WTC11 (cell line): ENCODE results near the gene NPDC1. TPM values are rescaled to one million over a fixed set of nuclear protein-coding genes. Genes with fewer than 3 reads are reported as not detected.

ENCODE experiments used
- ATAC-seq: fragments of 200-7000 bp; cut with Tn5 transposase; 2 replicates; pipeline ENCODE4 v1.10.0; 2021; ENCODE audit warnings: mild to moderate bottlenecking, moderate library complexity
- CTCF ChIA-PET: fragments of 300-600 bp; sonication (Branson Sonifier 250); formaldehyde crosslinking; loops from one replicate; lab custom pipeline; 2021; ENCODE audit warnings: antibody characterized with exemption; lab: Charles Lee
- POLR2A ChIA-PET: fragments of 350-600 bp; sonication (Branson Sonifier 250); formaldehyde crosslinking; loops from one replicate; lab custom pipeline; 2021; ENCODE audit warnings: antibody characterized with exemption; lab: Charles Lee
- DNase-seq: peaks from one replicate; pipeline ENCODE4 v3.0.0; 2021; ENCODE audit warnings: low spot score
- H3K27ac Mint-ChIP-seq: 2 replicates; pipeline ENCODE4 v1.8.0; 2021; ENCODE audit warnings: mixed read lengths
- H3K27me3 Mint-ChIP-seq: 2 replicates; pipeline ENCODE4 v1.8.0; 2021; ENCODE audit warnings: low read depth, mild to moderate bottlenecking, moderate library complexity, mixed read lengths
- H3K36me3 Mint-ChIP-seq: 2 replicates; pipeline ENCODE4 v1.8.0; 2021; ENCODE audit warnings: mixed read lengths
- H3K4me1 Mint-ChIP-seq: 2 replicates; pipeline ENCODE4 v1.8.0; 2022; ENCODE audit warnings: mixed read lengths
- H3K4me3 Mint-ChIP-seq: 2 replicates; pipeline ENCODE4 v1.8.0; 2021; ENCODE audit warnings: mild to moderate bottlenecking, moderate library complexity, mixed read lengths
- H3K9me3 Mint-ChIP-seq: 2 replicates; pipeline ENCODE4 v1.8.0; 2021; ENCODE audit warnings: mixed read lengths
- E2F1 ChIP-seq: sonication (generic); formaldehyde crosslinking; IDR thresholded peaks from 2 replicates; pipeline ENCODE4 v1.8.0; 2022; ENCODE audit warnings: mild to moderate bottlenecking, missing genetic modification reagents
- EMX1 ChIP-seq: fragments of 250-450 bp; sonication (Bioruptor Pico); IDR thresholded peaks from 2 replicates; pipeline ENCODE4 v1.8.0; 2021; ENCODE audit warnings: mild to moderate bottlenecking
- ERG ChIP-seq: fragments of 250-450 bp; sonication (Bioruptor Pico); IDR thresholded peaks from 2 replicates; pipeline ENCODE4 v1.8.0; 2021; ENCODE audit warnings: mild to moderate bottlenecking
- JUN ChIP-seq: sonication (generic); formaldehyde crosslinking; IDR thresholded peaks from 2 replicates; pipeline ENCODE4 v1.8.0; 2023; ENCODE audit warnings: mild to moderate bottlenecking, missing genetic modification reagents
- NR3C1 ChIP-seq: sonication (generic); formaldehyde crosslinking; conservative IDR thresholded peaks from 2 replicates; pipeline ENCODE4 v1.8.1; 2023; ENCODE audit warnings: low read depth, mild to moderate bottlenecking, missing genetic modification reagents
- RELA ChIP-seq: sonication (generic); formaldehyde crosslinking; IDR thresholded peaks from 2 replicates; pipeline ENCODE4 v1.8.1; 2022; ENCODE audit warnings: missing genetic modification reagents, mild to moderate bottlenecking, borderline replicate concordance
- RORB ChIP-seq: fragments of 250-450 bp; sonication (Bioruptor Pico); IDR thresholded peaks from 2 replicates; pipeline ENCODE4 v1.9.0; 2021; ENCODE audit warnings: mild to moderate bottlenecking
- SP1 ChIP-seq: sonication (generic); formaldehyde crosslinking; conservative IDR thresholded peaks from 2 replicates; pipeline ENCODE4 v1.8.1; 2022; ENCODE audit warnings: missing genetic modification reagents
- TEAD1 ChIP-seq: sonication (generic); formaldehyde crosslinking; IDR thresholded peaks from 2 replicates; pipeline ENCODE4 v1.8.0; 2022; ENCODE audit warnings: mild to moderate bottlenecking, missing genetic modification reagents
- ZNF219 ChIP-seq: sonication (generic); formaldehyde crosslinking; IDR thresholded peaks from 2 replicates; pipeline ENCODE4 v1.8.0; 2023; ENCODE audit warnings: missing genetic modification reagents, mild to moderate bottlenecking, borderline replicate concordance
- ZNF263 ChIP-seq: sonication (generic); formaldehyde crosslinking; IDR thresholded peaks from 2 replicates; pipeline ENCODE4 v1.8.1; 2022; ENCODE audit warnings: low read depth, mild to moderate bottlenecking, moderate library complexity, missing genetic modification reagents
- ZNF423 ChIP-seq: fragments of 250-450 bp; sonication (Bioruptor Pico); IDR thresholded peaks from 2 replicates; pipeline ENCODE4 v2.1.2; 2022; ENCODE audit warnings: mild to moderate bottlenecking, moderate library complexity
- total RNA-seq: library from RNA; stranded (reverse); gene quantifications from 3 replicates; pipeline ENCODE4 v1.2.3, GENCODE V29; 2021
- TF ChIP-seq, protein P1 (sequence below): sonication (generic); formaldehyde crosslinking; IDR thresholded peaks from 2 replicates; pipeline ENCODE4 v1.8.0; 2022; ENCODE audit warnings: mild to moderate bottlenecking, missing genetic modification reagents
- TF ChIP-seq, protein P2 (sequence below): fragments of 250-450 bp; sonication (Bioruptor Pico); IDR thresholded peaks from 2 replicates; pipeline ENCODE4 v1.9.0; 2021; ENCODE audit warnings: mild to moderate bottlenecking
- TF ChIP-seq, protein P3 (sequence below): fragments of 200-600 bp; IDR thresholded peaks from 2 replicates; pipeline ENCODE4 v1.8.0; 2022; ENCODE audit warnings: antibody characterized with exemption
- TF ChIP-seq, protein P4 (sequence below): sonication (generic); formaldehyde crosslinking; IDR thresholded peaks from 2 replicates; pipeline ENCODE4 v1.8.1; 2022; ENCODE audit warnings: mild to moderate bottlenecking, moderate library complexity, missing genetic modification reagents

NPDC1 gene
- total RNA-seq, 1 experiment from 2014 or later: 64.3 TPM

GRCh38 chr9:137041124-137041523 is 4.9 kb downstream of the NPDC1 start (continued):
- TF ChIP-seq E2F1 (CRISPR knock-in tag) (no peak), ERG (no peak)
- TF ChIP-seq, protein P1, sequence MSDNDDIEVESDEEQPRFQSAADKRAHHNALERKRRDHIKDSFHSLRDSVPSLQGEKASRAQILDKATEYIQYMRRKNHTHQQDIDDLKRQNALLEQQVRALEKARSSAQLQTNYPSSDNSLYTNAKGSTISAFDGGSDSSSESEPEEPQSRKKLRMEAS (CRISPR knock-in tag): no peak
- TF ChIP-seq, protein P2, sequence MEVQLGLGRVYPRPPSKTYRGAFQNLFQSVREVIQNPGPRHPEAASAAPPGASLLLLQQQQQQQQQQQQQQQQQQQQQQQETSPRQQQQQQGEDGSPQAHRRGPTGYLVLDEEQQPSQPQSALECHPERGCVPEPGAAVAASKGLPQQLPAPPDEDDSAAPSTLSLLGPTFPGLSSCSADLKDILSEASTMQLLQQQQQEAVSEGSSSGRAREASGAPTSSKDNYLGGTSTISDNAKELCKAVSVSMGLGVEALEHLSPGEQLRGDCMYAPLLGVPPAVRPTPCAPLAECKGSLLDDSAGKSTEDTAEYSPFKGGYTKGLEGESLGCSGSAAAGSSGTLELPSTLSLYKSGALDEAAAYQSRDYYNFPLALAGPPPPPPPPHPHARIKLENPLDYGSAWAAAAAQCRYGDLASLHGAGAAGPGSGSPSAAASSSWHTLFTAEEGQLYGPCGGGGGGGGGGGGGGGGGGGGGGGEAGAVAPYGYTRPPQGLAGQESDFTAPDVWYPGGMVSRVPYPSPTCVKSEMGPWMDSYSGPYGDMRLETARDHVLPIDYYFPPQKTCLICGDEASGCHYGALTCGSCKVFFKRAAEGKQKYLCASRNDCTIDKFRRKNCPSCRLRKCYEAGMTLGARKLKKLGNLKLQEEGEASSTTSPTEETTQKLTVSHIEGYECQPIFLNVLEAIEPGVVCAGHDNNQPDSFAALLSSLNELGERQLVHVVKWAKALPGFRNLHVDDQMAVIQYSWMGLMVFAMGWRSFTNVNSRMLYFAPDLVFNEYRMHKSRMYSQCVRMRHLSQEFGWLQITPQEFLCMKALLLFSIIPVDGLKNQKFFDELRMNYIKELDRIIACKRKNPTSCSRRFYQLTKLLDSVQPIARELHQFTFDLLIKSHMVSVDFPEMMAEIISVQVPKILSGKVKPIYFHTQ (CRISPR knock-in tag): no peak

- CTCF ChIA-PET: interaction anchor here (4.6 kb wide), 1 partner anchor 11 kb away, joined by 23 read pairs; no protein-coding TSS in a partner anchor
- Mint-ChIP-seq H3K36me3 (peaks cover 5% of the 10 kb centered on the region; the same call in 1 of the 2 replicates), H3K27ac (no peak overlapping the region), H3K27me3 (peaks cover 9% of the 10 kb centered on the region), H3K4me1 (peaks cover 6% of the 10 kb centered on the region), H3K4me3 (no peak overlapping the region), H3K9me3 (no peaks in the 10 kb centered on the region)
- TF ChIP-seq ZNF263 (CRISPR knock-in tag): no peak
- TF ChIP-seq SP1 (CRISPR knock-in tag): no peak
- TF ChIP-seq NR3C1 (CRISPR knock-in tag): no peak
- TF ChIP-seq RORB (CRISPR knock-in tag): no peak
- no peak for TF ChIP-seq ZNF423
- no peak for TF ChIP-seq ERG
- TF ChIP-seq, protein P3, sequence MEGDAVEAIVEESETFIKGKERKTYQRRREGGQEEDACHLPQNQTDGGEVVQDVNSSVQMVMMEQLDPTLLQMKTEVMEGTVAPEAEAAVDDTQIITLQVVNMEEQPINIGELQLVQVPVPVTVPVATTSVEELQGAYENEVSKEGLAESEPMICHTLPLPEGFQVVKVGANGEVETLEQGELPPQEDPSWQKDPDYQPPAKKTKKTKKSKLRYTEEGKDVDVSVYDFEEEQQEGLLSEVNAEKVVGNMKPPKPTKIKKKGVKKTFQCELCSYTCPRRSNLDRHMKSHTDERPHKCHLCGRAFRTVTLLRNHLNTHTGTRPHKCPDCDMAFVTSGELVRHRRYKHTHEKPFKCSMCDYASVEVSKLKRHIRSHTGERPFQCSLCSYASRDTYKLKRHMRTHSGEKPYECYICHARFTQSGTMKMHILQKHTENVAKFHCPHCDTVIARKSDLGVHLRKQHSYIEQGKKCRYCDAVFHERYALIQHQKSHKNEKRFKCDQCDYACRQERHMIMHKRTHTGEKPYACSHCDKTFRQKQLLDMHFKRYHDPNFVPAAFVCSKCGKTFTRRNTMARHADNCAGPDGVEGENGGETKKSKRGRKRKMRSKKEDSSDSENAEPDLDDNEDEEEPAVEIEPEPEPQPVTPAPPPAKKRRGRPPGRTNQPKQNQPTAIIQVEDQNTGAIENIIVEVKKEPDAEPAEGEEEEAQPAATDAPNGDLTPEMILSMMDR: no peak
- TF ChIP-seq TEAD1 (CRISPR knock-in tag): no peak
- no peak for TF ChIP-seq EMX1 (CRISPR knock-in tag)
- TF ChIP-seq, protein P4, sequence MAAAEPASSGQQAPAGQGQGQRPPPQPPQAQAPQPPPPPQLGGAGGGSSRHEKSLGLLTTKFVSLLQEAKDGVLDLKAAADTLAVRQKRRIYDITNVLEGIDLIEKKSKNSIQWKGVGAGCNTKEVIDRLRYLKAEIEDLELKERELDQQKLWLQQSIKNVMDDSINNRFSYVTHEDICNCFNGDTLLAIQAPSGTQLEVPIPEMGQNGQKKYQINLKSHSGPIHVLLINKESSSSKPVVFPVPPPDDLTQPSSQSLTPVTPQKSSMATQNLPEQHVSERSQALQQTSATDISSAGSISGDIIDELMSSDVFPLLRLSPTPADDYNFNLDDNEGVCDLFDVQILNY (CRISPR knock-in tag): no peak
- TF ChIP-seq JUN: no peak
- no peak for TF ChIP-seq ZNF219
- TF ChIP-seq RELA (CRISPR knock-in tag): no peak
- DNase-seq: no peak
- no peak for ATAC-seq
- POLR2A ChIA-PET: no interaction called here
Observed at GRCh38 chr9:137040568-137040967, 5.4 kb downstream of the NPDC1 start.
